WTC11 (cell line): ENCODE data around the gene MMP24. TPM values are rescaled to one million over a fixed set of nuclear protein-coding genes. Genes with fewer than 3 reads are reported as not detected.

Experiments
- ATAC-seq: fragments of 200-7000 bp; cut with Tn5 transposase; 2 replicates; pipeline ENCODE4 v1.10.0; 2021; ENCODE audit warnings: mild to moderate bottlenecking, moderate library complexity
- CTCF ChIA-PET: fragments of 300-600 bp; sonication (Branson Sonifier 250); formaldehyde crosslinking; loops from one replicate; lab custom pipeline; 2021; ENCODE audit warnings: antibody characterized with exemption; lab: Charles Lee
- POLR2A ChIA-PET: fragments of 350-600 bp; sonication (Branson Sonifier 250); formaldehyde crosslinking; loops from one replicate; lab custom pipeline; 2021; ENCODE audit warnings: antibody characterized with exemption; lab: Charles Lee
- DNase-seq: peaks from one replicate; pipeline ENCODE4 v3.0.0; 2021; ENCODE audit warnings: low spot score
- H3K27ac Mint-ChIP-seq: 2 replicates; pipeline ENCODE4 v1.8.0; 2021; ENCODE audit warnings: mixed read lengths
- H3K27me3 Mint-ChIP-seq: 2 replicates; pipeline ENCODE4 v1.8.0; 2021; ENCODE audit warnings: low read depth, mild to moderate bottlenecking, moderate library complexity, mixed read lengths
- H3K36me3 Mint-ChIP-seq: 2 replicates; pipeline ENCODE4 v1.8.0; 2021; ENCODE audit warnings: mixed read lengths
- H3K4me1 Mint-ChIP-seq: 2 replicates; pipeline ENCODE4 v1.8.0; 2022; ENCODE audit warnings: mixed read lengths
- H3K4me3 Mint-ChIP-seq: 2 replicates; pipeline ENCODE4 v1.8.0; 2021; ENCODE audit warnings: mild to moderate bottlenecking, moderate library complexity, mixed read lengths
- H3K9me3 Mint-ChIP-seq: 2 replicates; pipeline ENCODE4 v1.8.0; 2021; ENCODE audit warnings: mixed read lengths
- GRHL2 ChIP-seq: fragments of 250-450 bp; sonication (Bioruptor Pico); IDR thresholded peaks from 2 replicates; pipeline ENCODE4 v1.8.0; 2022; ENCODE audit warnings: mild to moderate bottlenecking, moderate library complexity; ENCODE audit not compliant: insufficient replicate concordance, severe bottlenecking
- GTF2I ChIP-seq: fragments of 250-450 bp; sonication (Bioruptor Pico); conservative IDR thresholded peaks from 2 replicates; pipeline ENCODE4 v1.4.0; 2021; ENCODE audit warnings: mild to moderate bottlenecking
- MXD4 ChIP-seq: fragments of 250-450 bp; sonication (Bioruptor Pico); IDR thresholded peaks from 2 replicates; pipeline ENCODE4 v1.8.0; 2021; ENCODE audit warnings: mild to moderate bottlenecking, moderate library complexity, borderline replicate concordance
- NFYB ChIP-seq: sonication (generic); formaldehyde crosslinking; conservative IDR thresholded peaks from 2 replicates; pipeline ENCODE4 v1.8.0; 2022; ENCODE audit warnings: low read depth, missing genetic modification reagents
- SP1 ChIP-seq: sonication (generic); formaldehyde crosslinking; conservative IDR thresholded peaks from 2 replicates; pipeline ENCODE4 v1.8.1; 2022; ENCODE audit warnings: missing genetic modification reagents
- TCF7 ChIP-seq: sonication (generic); formaldehyde crosslinking; IDR thresholded peaks from 2 replicates; pipeline ENCODE4 v1.8.0; 2022; ENCODE audit warnings: mild to moderate bottlenecking, low read depth, missing genetic modification reagents, moderate library complexity
- ZNF263 ChIP-seq: sonication (generic); formaldehyde crosslinking; IDR thresholded peaks from 2 replicates; pipeline ENCODE4 v1.8.1; 2022; ENCODE audit warnings: low read depth, mild to moderate bottlenecking, moderate library complexity, missing genetic modification reagents
- ZNF317 ChIP-seq: sonication (generic); formaldehyde crosslinking; IDR thresholded peaks from 2 replicates; pipeline ENCODE4 v1.8.1; 2023; ENCODE audit warnings: low read depth, mild to moderate bottlenecking, moderate library complexity, missing genetic modification reagents, borderline replicate concordance
- ZNF512 ChIP-seq: sonication (generic); formaldehyde crosslinking; IDR thresholded peaks from 2 replicates; pipeline ENCODE4 v1.8.1; 2022; ENCODE audit warnings: missing genetic modification reagents, borderline replicate concordance
- ZNF671 ChIP-seq: fragments of 250-450 bp; sonication (Bioruptor Pico); IDR thresholded peaks from 2 replicates; pipeline ENCODE4 v1.8.0; 2021; ENCODE audit warnings: mild to moderate bottlenecking
- total RNA-seq: library from RNA; stranded (reverse); gene quantifications from 3 replicates; pipeline ENCODE4 v1.2.3, GENCODE V29; 2021
- TF ChIP-seq, protein P1 (sequence below): sonication (generic); formaldehyde crosslinking; IDR thresholded peaks from 2 replicates; pipeline ENCODE4 v1.8.1; 2022; ENCODE audit warnings: low read depth, mild to moderate bottlenecking, moderate library complexity, missing genetic modification reagents, borderline replicate concordance
- TF ChIP-seq, protein P2 (sequence below): sonication (generic); formaldehyde crosslinking; IDR thresholded peaks from 2 replicates; pipeline ENCODE4 v1.8.0; 2023; ENCODE audit warnings: missing genetic modification reagents, mild to moderate bottlenecking, borderline replicate concordance
- TF ChIP-seq, protein P3 (sequence below): sonication (generic); formaldehyde crosslinking; IDR thresholded peaks from 2 replicates; pipeline ENCODE4 v1.8.1; 2023; ENCODE audit warnings: mild to moderate bottlenecking, missing genetic modification reagents, moderate library complexity

The MMP24 gene
- total RNA-seq, 1 experiment from 2014 or later = 16.8 TPM

GRCh38 chr20:35287509-35288324 lies 61.2 kb downstream of the MMP24 start:
- no peak for TF ChIP-seq GTF2I (CRISPR knock-in tag)
- TF ChIP-seq MXD4 (CRISPR knock-in tag) = no peak
- no peak for TF ChIP-seq ZNF671
- TF ChIP-seq ZNF317 = no peak
- no peak for TF ChIP-seq ZNF512 (CRISPR knock-in tag)
- TF ChIP-seq ZNF263 = no peak
- TF ChIP-seq, protein P1, sequence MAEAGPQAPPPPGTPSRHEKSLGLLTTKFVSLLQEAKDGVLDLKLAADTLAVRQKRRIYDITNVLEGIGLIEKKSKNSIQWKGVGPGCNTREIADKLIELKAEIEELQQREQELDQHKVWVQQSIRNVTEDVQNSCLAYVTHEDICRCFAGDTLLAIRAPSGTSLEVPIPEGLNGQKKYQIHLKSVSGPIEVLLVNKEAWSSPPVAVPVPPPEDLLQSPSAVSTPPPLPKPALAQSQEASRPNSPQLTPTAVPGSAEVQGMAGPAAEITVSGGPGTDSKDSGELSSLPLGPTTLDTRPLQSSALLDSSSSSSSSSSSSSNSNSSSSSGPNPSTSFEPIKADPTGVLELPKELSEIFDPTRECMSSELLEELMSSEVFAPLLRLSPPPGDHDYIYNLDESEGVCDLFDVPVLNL = no peak
- TF ChIP-seq TCF7 (CRISPR knock-in tag) = no peak
- no peak for TF ChIP-seq SP1 (CRISPR knock-in tag)
- TF ChIP-seq GRHL2 (CRISPR knock-in tag) = no peak
- TF ChIP-seq NFYB (CRISPR knock-in tag) = no peak
- Mint-ChIP-seq H3K4me3 (no peak overlapping the region), H3K9me3 (no peaks in the 10 kb centered on the region), H3K27ac (no peak overlapping the region), H3K36me3 (no peaks in the 10 kb centered on the region), H3K4me1 (peaks cover 18% of the 10 kb centered on the region), H3K27me3 (no peaks in the 10 kb centered on the region; the same call in none of the 2 replicates)
- ATAC-seq (no peak), DNase-seq (no peak)
- ChIA-PET CTCF (interaction anchor here (0.9 to 6.2 kb wide), 4 partner anchors 16 to 42 kb away, joined by 3 to 36 read pairs (median 5); no protein-coding TSS in a partner anchor), POLR2A (no interaction called here)

DNA sequence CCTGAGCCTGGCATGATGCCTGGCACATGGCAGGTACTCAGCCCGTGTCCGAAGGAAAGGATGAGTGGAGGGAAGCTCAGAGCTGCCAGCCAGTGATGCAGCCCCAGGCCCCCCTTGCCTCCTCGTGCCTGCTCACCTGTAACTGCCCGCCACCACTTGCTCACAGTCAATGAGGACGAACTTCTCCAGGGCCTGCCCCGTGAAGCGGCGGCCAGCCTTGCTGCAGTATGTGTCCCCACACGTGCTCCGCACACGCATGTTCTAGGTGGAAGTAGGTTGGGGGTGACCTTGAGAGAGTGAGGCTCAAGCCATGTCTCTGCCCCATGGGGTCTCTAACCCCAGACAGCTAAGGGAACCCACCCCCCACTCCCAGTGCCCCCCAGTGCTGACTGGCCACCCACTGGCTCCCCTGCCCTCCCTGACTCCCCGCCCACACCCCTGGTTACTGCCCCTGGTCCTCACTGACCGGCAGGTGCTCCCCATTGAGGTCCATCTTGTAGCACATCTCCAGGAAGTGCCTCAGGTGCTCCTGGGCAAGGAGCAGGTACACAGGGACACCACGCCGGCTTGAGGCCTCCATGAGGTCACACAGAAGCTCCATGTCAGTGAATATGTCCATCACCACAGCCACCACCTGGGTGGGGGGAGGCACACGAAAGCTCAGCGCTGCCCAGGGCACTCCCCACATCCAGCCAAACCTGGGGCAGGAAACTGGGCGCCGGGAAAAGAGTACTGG lies 62.0 kb downstream of the MMP24 start:
- CTCF ChIA-PET = interaction anchor here (0.9 to 6.2 kb wide), 3 partner anchors 15 to 41 kb away, joined by 4 to 36 read pairs (median 6); no protein-coding TSS in a partner anchor
- no peak overlapping the region for H3K27ac Mint-ChIP-seq
- H3K4me1 Mint-ChIP-seq = peaks cover 14% of the 10 kb centered on the region
- no peaks in the 10 kb centered on the region; the same call in none of the 2 replicates for H3K27me3 Mint-ChIP-seq
- no peaks in the 10 kb centered on the region for H3K36me3 Mint-ChIP-seq
- TF ChIP-seq, protein P2, sequence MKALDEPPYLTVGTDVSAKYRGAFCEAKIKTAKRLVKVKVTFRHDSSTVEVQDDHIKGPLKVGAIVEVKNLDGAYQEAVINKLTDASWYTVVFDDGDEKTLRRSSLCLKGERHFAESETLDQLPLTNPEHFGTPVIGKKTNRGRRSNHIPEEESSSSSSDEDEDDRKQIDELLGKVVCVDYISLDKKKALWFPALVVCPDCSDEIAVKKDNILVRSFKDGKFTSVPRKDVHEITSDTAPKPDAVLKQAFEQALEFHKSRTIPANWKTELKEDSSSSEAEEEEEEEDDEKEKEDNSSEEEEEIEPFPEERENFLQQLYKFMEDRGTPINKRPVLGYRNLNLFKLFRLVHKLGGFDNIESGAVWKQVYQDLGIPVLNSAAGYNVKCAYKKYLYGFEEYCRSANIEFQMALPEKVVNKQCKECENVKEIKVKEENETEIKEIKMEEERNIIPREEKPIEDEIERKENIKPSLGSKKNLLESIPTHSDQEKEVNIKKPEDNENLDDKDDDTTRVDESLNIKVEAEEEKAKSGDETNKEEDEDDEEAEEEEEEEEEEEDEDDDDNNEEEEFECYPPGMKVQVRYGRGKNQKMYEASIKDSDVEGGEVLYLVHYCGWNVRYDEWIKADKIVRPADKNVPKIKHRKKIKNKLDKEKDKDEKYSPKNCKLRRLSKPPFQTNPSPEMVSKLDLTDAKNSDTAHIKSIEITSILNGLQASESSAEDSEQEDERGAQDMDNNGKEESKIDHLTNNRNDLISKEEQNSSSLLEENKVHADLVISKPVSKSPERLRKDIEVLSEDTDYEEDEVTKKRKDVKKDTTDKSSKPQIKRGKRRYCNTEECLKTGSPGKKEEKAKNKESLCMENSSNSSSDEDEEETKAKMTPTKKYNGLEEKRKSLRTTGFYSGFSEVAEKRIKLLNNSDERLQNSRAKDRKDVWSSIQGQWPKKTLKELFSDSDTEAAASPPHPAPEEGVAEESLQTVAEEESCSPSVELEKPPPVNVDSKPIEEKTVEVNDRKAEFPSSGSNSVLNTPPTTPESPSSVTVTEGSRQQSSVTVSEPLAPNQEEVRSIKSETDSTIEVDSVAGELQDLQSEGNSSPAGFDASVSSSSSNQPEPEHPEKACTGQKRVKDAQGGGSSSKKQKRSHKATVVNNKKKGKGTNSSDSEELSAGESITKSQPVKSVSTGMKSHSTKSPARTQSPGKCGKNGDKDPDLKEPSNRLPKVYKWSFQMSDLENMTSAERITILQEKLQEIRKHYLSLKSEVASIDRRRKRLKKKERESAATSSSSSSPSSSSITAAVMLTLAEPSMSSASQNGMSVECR (CRISPR knock-in tag) = no peak
- TF ChIP-seq, protein P3, sequence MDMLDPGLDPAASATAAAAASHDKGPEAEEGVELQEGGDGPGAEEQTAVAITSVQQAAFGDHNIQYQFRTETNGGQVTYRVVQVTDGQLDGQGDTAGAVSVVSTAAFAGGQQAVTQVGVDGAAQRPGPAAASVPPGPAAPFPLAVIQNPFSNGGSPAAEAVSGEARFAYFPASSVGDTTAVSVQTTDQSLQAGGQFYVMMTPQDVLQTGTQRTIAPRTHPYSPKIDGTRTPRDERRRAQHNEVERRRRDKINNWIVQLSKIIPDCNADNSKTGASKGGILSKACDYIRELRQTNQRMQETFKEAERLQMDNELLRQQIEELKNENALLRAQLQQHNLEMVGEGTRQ (CRISPR knock-in tag) = no peak
- POLR2A ChIA-PET = no interaction called here
- H3K9me3 Mint-ChIP-seq = no peaks in the 10 kb centered on the region
- DNase-seq = no peak
- no peak for ATAC-seq
- H3K4me3 Mint-ChIP-seq = no peak overlapping the region
